Liver (tissue), 9 donors: Measurements from ENCODE around the gene RPL35A. TPM values are rescaled to one million over a fixed set of nuclear protein-coding genes. Genes with fewer than 3 reads are reported as not detected.

Experiments
- DNase-seq: peaks from one replicate; pipeline ENCODE4 v3.0.0-alpha.2; 2017; ENCODE audit warnings: low spot score
- H3K27ac ChIP-seq, 2 donors: one replicate each; pipeline ENCODE4 v1.7.0; 2013; ENCODE audit warnings: inconsistent platforms in 2 of 2, low read length in 2 of 2, control low read depth in 1 of 2, low read depth in 1 of 2, mild to moderate bottlenecking in 1 of 2
- H3K27me3 ChIP-seq, 4 donors: one replicate each; pipeline versions ENCODE4 v1.6.1 to v1.7.0; 2013; ENCODE audit warnings: low read length in 3 of 4, inconsistent platforms in 1 of 4, mild to moderate bottlenecking in 1 of 4, moderate library complexity in 1 of 4; ENCODE audit not compliant: control insufficient read depth in 4 of 4, insufficient read depth in 4 of 4
- H3K36me3 ChIP-seq, 4 donors: one replicate each; pipeline versions ENCODE4 v1.6.1 to v1.7.0; 2013; ENCODE audit warnings: low read length in 3 of 4, mild to moderate bottlenecking in 3 of 4, low read depth in 1 of 4, moderate library complexity in 1 of 4; ENCODE audit not compliant: control insufficient read depth in 4 of 4, insufficient read depth in 3 of 4
- H3K4me1 ChIP-seq, 4 donors: one replicate each; pipeline versions ENCODE4 v1.6.1 to v1.7.0; 2013; ENCODE audit warnings: low read length in 3 of 4, mild to moderate bottlenecking in 3 of 4, moderate library complexity in 1 of 4; ENCODE audit not compliant: control insufficient read depth in 4 of 4, insufficient read depth in 4 of 4
- H3K4me3 ChIP-seq, 3 donors: one replicate each; pipeline versions ENCODE4 v1.6.1 to v1.7.0; 2013; ENCODE audit warnings: low read length in 3 of 3, control low read depth in 1 of 3, low read depth in 1 of 3, mild to moderate bottlenecking in 1 of 3
- H3K9ac ChIP-seq, 2 donors: one replicate each; pipeline ENCODE4 v1.7.0; 2013; ENCODE audit warnings: low read length in 2 of 2, mild to moderate bottlenecking in 2 of 2, moderate library complexity in 2 of 2, control low read depth in 1 of 2, low read depth in 1 of 2
- H3K9me3 ChIP-seq, 4 donors: one replicate each; pipeline versions ENCODE4 v1.6.1 to v1.7.0; 2013; ENCODE audit warnings: low read length in 3 of 4; ENCODE audit not compliant: control insufficient read depth in 4 of 4
- ATF3 ChIP-seq: IDR thresholded peaks from 2 replicates; pipeline ENCODE4 v1.6.1; 2016; ENCODE audit warnings: antibody characterized with exemption
- CTCF ChIP-seq: fragments of 150-350 bp; IDR thresholded peaks from 2 replicates; pipeline ENCODE4 v1.5.1; 2017; ENCODE audit warnings: improper control_type of control experiment, low read depth, low read length; ENCODE audit not compliant: missing input control
- EGR1 ChIP-seq, 2 donors: IDR thresholded peaks; 2 replicates each; pipeline ENCODE4 v1.6.1; 2016 to 2018; ENCODE audit warnings: antibody characterized with exemption in 2 of 2, low read depth in 2 of 2
- FOXA1 ChIP-seq: IDR thresholded peaks from 2 replicates; pipeline ENCODE4 v1.6.1; 2016; ENCODE audit warnings: antibody characterized with exemption
- FOXA2 ChIP-seq: IDR thresholded peaks from 2 replicates; pipeline ENCODE4 v1.6.1; 2016; ENCODE audit warnings: antibody characterized with exemption
- GABPA ChIP-seq, 2 donors: IDR thresholded peaks in 1 of 2; conservative IDR thresholded peaks in 1 of 2; 2 replicates each; pipeline ENCODE4 v1.6.1; 2016; ENCODE audit warnings: antibody characterized with exemption in 2 of 2, mild to moderate bottlenecking in 1 of 2, moderate library complexity in 1 of 2
- HNF4A ChIP-seq, 2 donors: conservative IDR thresholded peaks; 2 replicates each; pipeline ENCODE4 v1.6.1; 2016; ENCODE audit warnings: antibody characterized with exemption in 2 of 2, mild to moderate bottlenecking in 2 of 2
- HNF4G ChIP-seq: IDR thresholded peaks from 2 replicates; pipeline ENCODE4 v1.6.1; 2016; ENCODE audit warnings: antibody characterized with exemption
- JUND ChIP-seq, 2 donors: IDR thresholded peaks; 2 replicates each; pipeline ENCODE4 v1.6.1; 2016; ENCODE audit warnings: antibody characterized with exemption in 2 of 2
- MAX ChIP-seq: IDR thresholded peaks from 2 replicates; pipeline ENCODE4 v1.6.1; 2016; ENCODE audit warnings: antibody characterized with exemption
- NR2F2 ChIP-seq: IDR thresholded peaks from 2 replicates; pipeline ENCODE4 v1.6.1; 2016; ENCODE audit warnings: antibody characterized with exemption
- RAD21 ChIP-seq, 2 donors: IDR thresholded peaks; 2 replicates each; pipeline ENCODE4 v1.6.1; 2016; ENCODE audit warnings: antibody characterized with exemption in 2 of 2, mild to moderate bottlenecking in 2 of 2
- REST ChIP-seq: IDR thresholded peaks from 2 replicates; pipeline ENCODE4 v1.6.1; 2016; ENCODE audit warnings: antibody characterized with exemption, mild to moderate bottlenecking
- RXRA ChIP-seq, 2 donors: IDR thresholded peaks; 2 replicates each; pipeline ENCODE4 v1.6.1; 2017 to 2018; ENCODE audit warnings: antibody characterized with exemption in 2 of 2, mild to moderate bottlenecking in 1 of 2
- SP1 ChIP-seq: IDR thresholded peaks from 2 replicates; pipeline ENCODE4 v1.6.1; 2018; ENCODE audit warnings: antibody characterized with exemption, mild to moderate bottlenecking
- TAF1 ChIP-seq: conservative IDR thresholded peaks from 2 replicates; pipeline ENCODE4 v1.6.1; 2016; ENCODE audit warnings: antibody characterized with exemption, mild to moderate bottlenecking
- YY1 ChIP-seq: IDR thresholded peaks from 2 replicates; pipeline ENCODE4 v1.6.1; 2016; ENCODE audit warnings: antibody characterized with exemption, mild to moderate bottlenecking
- ZBTB33 ChIP-seq: IDR thresholded peaks from 2 replicates; pipeline ENCODE4 v1.6.1; 2016; ENCODE audit warnings: antibody characterized with exemption
- WGBS: extraction: QIAGEN DNeasy Blood & Tissue Kit; methylation state at CpG from one replicate; pipeline ENCODE4 v1.1.7; 2013; 5-methylcytosine and 5-hydroxymethylcytosine counted together
- polyA plus RNA-seq, 2 donors: library from polyadenylated mRNA; stranded (reverse) in 1 of 2; unstranded in 1 of 2; fragments of 200-250 nt in 1 of 2; fragments of >200 nt in 1 of 2; fragmentation: Nextera tagmentation in 1 of 2; extraction: Ambion mirVana in 1 of 2; gene quantifications; one replicate each; pipeline versions ENCODE4 v1.2.1 to v1.2.3, GENCODE V29; 2013 to 2015
- total RNA-seq, 2 donors: library from RNA; depleted of rRNA; stranded (reverse); fragments of >200 nt; gene quantifications; one replicate each; pipeline ENCODE4 v1.2.3, GENCODE V29; 2014
- donor health status: healthy.
- donor health status: healthy.
- donor health status: healthy.
- donor health status: healthy.
- donor health status: healthy.

RPL35A gene
- total and polyA plus RNA-seq, 4 donors, result 121 to 361 (median 270) TPM

GRCh38 chr3:197912741-197913476, 37.1 kb upstream of the RPL35A start (continued):
- no peak for TF ChIP-seq ZBTB33
- no peak for TF ChIP-seq JUND (IDR thresholded peaks at IDR 0.05)
- no peak for TF ChIP-seq GABPA (IDR thresholded peaks at IDR 0.05 in 1 of 2, conservative IDR thresholded peaks at IDR 0.05 in 1 of 2)
- TF ChIP-seq ATF3, result no peak
- TF ChIP-seq EGR1 (IDR thresholded peaks at IDR 0.05; ENCODE audit: low read depth in 2 of 2), result no peak
- TF ChIP-seq FOXA1, result no peak
- no peak for TF ChIP-seq SP1

- DNase-seq, result no peak
- 93% methylated on average over 12 of the region's 12 CpGs for WGBS
- no peak overlapping the region for H3K27ac ChIP-seq
Measured at GRCh38 chr3:197913641-197914380, 36.2 kb upstream of the RPL35A start.

More at GRCh38 chr3:197913641-197914380, 36.2 kb upstream of the RPL35A start:
- no peak for TF ChIP-seq RXRA (IDR thresholded peaks at IDR 0.05)
- TF ChIP-seq FOXA2, result no peak
- no peak for TF ChIP-seq HNF4G
- no peak for TF ChIP-seq MAX
- no peak for TF ChIP-seq EGR1 (IDR thresholded peaks at IDR 0.05; ENCODE audit: low read depth in 2 of 2)
- TF ChIP-seq HNF4A (conservative IDR thresholded peaks at IDR 0.05), result no peak
- no peak for TF ChIP-seq YY1
- TF ChIP-seq ATF3, result no peak
- TF ChIP-seq TAF1, result no peak
- no peak for TF ChIP-seq JUND (IDR thresholded peaks at IDR 0.05)
- no peak for TF ChIP-seq SP1
- no peak for TF ChIP-seq CTCF
- TF ChIP-seq NR2F2, result no peak
- no peak for TF ChIP-seq RAD21 (IDR thresholded peaks at IDR 0.05)
- no peak for TF ChIP-seq REST
- H3K9ac ChIP-seq, result no peak overlapping the region
- no peaks in the 10 kb centered on the region for H3K36me3 ChIP-seq
- no peaks in the 10 kb centered on the region for H3K9me3 ChIP-seq
- no peaks in the 10 kb centered on the region for H3K4me1 ChIP-seq
- no peaks in the 10 kb centered on the region for H3K27me3 ChIP-seq
- no peak overlapping the region for H3K4me3 ChIP-seq
